ENCODE results near the gene LRRK2. TPM values are rescaled to one million over a fixed set of nuclear protein-coding genes. Genes with fewer than 3 reads are reported as not detected.
"Not testable (repeated sequence)": the region's sequence is repeated elsewhere in the genome, so short reads cannot be mapped to it uniquely, and the experiment has no call there.

LRRK2 gene
- polyA plus RNA-seq, 2 donors, result 5.8 to 6.6 TPM

- Histone ChIP-seq H3K27me3 (ENCODE audit: control insufficient read depth in 1 of 2, insufficient read depth in 2 of 2, low read length in 2 of 2) (no peaks in the 10 kb centered on the region), H3K27ac (ENCODE audit: low read depth in 2 of 2, low read length in 1 of 2) (no peak overlapping the region), H3K4me1 (ENCODE audit: control insufficient read depth in 2 of 2, insufficient read depth in 2 of 2, low read length in 1 of 2) (no peaks in the 10 kb centered on the region), H3K36me3 (ENCODE audit: control insufficient read depth in 2 of 2, insufficient read depth in 2 of 2, low read length in 1 of 2) (no peaks in the 10 kb centered on the region), H3K9me3 (ENCODE audit: control insufficient read depth in 2 of 2, insufficient read depth in 1 of 2, low read depth in 1 of 2, low read length in 1 of 2) (no peaks in the 10 kb centered on the region), H3K4me3 (ENCODE audit: low read depth in 1 of 2, low read length in 2 of 2) (no peak overlapping the region)
- WGBS, 2 donors, result 64 to 80% methylated on average over 1 of the region's 1 CpG
Measured at GRCh38 chr12:40351976-40352375, 127.2 kb downstream of the LRRK2 start.

- Histone ChIP-seq H3K27me3 (ENCODE audit: control insufficient read depth in 1 of 2, insufficient read depth in 2 of 2, low read length in 2 of 2) (no peaks in the 10 kb centered on the region), H3K4me3 (ENCODE audit: low read depth in 1 of 2, low read length in 2 of 2) (no peak overlapping the region), H3K9me3 (ENCODE audit: control insufficient read depth in 2 of 2, insufficient read depth in 1 of 2, low read depth in 1 of 2, low read length in 1 of 2) (no peaks in the 10 kb centered on the region), H3K36me3 (ENCODE audit: control insufficient read depth in 2 of 2, insufficient read depth in 2 of 2, low read length in 1 of 2) (no peaks in the 10 kb centered on the region), H3K4me1 (ENCODE audit: control insufficient read depth in 2 of 2, insufficient read depth in 2 of 2, low read length in 1 of 2) (no peaks in the 10 kb centered on the region), H3K27ac (ENCODE audit: low read depth in 2 of 2, low read length in 1 of 2) (no peak overlapping the region)
- 70 to 72% methylated on average over 6 of the region's 6 CpGs for WGBS, 2 donors
Measured at GRCh38 chr12:40375076-40375475, 150.3 kb downstream of the LRRK2 start.

- H3K27ac ChIP-seq (ENCODE audit: low read depth in 2 of 2, low read length in 1 of 2), result no peak overlapping the region
- H3K36me3 ChIP-seq (ENCODE audit: control insufficient read depth in 2 of 2, insufficient read depth in 2 of 2, low read length in 1 of 2), result no peaks in the 10 kb centered on the region
- H3K9me3 ChIP-seq (ENCODE audit: control insufficient read depth in 2 of 2, insufficient read depth in 1 of 2, low read depth in 1 of 2, low read length in 1 of 2), result no peaks in the 10 kb centered on the region
- 91 to 94% methylated on average over 5 of the region's 5 CpGs for WGBS, 2 donors
- no peaks in the 10 kb centered on the region for H3K27me3 ChIP-seq (ENCODE audit: control insufficient read depth in 1 of 2, insufficient read depth in 2 of 2, low read length in 2 of 2)
- H3K4me1 ChIP-seq (ENCODE audit: control insufficient read depth in 2 of 2, insufficient read depth in 2 of 2, low read length in 1 of 2), result no peaks in the 10 kb centered on the region
- no peak overlapping the region for H3K4me3 ChIP-seq (ENCODE audit: low read depth in 1 of 2, low read length in 2 of 2)
Measured at GRCh38 chr12:40376533-40377267, 151.9 kb downstream of the LRRK2 start.

GRCh38 chr12:40378691-40379090 lies 153.9 kb downstream of the LRRK2 start:
- WGBS, 2 donors, result 41 to 56% methylated on average over 1 of the region's 1 CpG
- no peaks in the 10 kb centered on the region for H3K9me3 ChIP-seq (ENCODE audit: control insufficient read depth in 2 of 2, insufficient read depth in 1 of 2, low read depth in 1 of 2, low read length in 1 of 2)
- no peaks in the 10 kb centered on the region for H3K27me3 ChIP-seq (ENCODE audit: control insufficient read depth in 1 of 2, insufficient read depth in 2 of 2, low read length in 2 of 2)
- no peak overlapping the region for H3K27ac ChIP-seq (ENCODE audit: low read depth in 2 of 2, low read length in 1 of 2)
- no peaks in the 10 kb centered on the region for H3K4me1 ChIP-seq (ENCODE audit: control insufficient read depth in 2 of 2, insufficient read depth in 2 of 2, low read length in 1 of 2)
- no peak overlapping the region for H3K4me3 ChIP-seq (ENCODE audit: low read depth in 1 of 2, low read length in 2 of 2)
- H3K36me3 ChIP-seq (ENCODE audit: control insufficient read depth in 2 of 2, insufficient read depth in 2 of 2, low read length in 1 of 2), result no peaks in the 10 kb centered on the region

GRCh38 chr12:40382217-40382616 lies 157.4 kb downstream of the LRRK2 start:
- Histone ChIP-seq H3K27ac (ENCODE audit: low read depth in 2 of 2, low read length in 1 of 2) (no peak overlapping the region), H3K4me1 (ENCODE audit: control insufficient read depth in 2 of 2, insufficient read depth in 2 of 2, low read length in 1 of 2) (no peaks in the 10 kb centered on the region), H3K27me3 (ENCODE audit: control insufficient read depth in 1 of 2, insufficient read depth in 2 of 2, low read length in 2 of 2) (no peaks in the 10 kb centered on the region), H3K36me3 (ENCODE audit: control insufficient read depth in 2 of 2, insufficient read depth in 2 of 2, low read length in 1 of 2) (no peaks in the 10 kb centered on the region), H3K4me3 (ENCODE audit: low read depth in 1 of 2, low read length in 2 of 2) (no peak overlapping the region), H3K9me3 (ENCODE audit: control insufficient read depth in 2 of 2, insufficient read depth in 1 of 2, low read depth in 1 of 2, low read length in 1 of 2) (no peaks in the 10 kb centered on the region)
- WGBS, 2 donors, result 65 to 66% methylated on average over 1 of the region's 1 CpG

- H3K9me3 ChIP-seq (ENCODE audit: control insufficient read depth in 2 of 2, insufficient read depth in 1 of 2, low read depth in 1 of 2, low read length in 1 of 2); H3K27ac ChIP-seq (ENCODE audit: low read depth in 2 of 2, low read length in 1 of 2); H3K4me3 ChIP-seq (ENCODE audit: low read depth in 1 of 2, low read length in 2 of 2); H3K4me1 ChIP-seq (ENCODE audit: control insufficient read depth in 2 of 2, insufficient read depth in 2 of 2, low read length in 1 of 2); H3K27me3 ChIP-seq (ENCODE audit: control insufficient read depth in 1 of 2, insufficient read depth in 2 of 2, low read length in 2 of 2); H3K36me3 ChIP-seq (ENCODE audit: control insufficient read depth in 2 of 2, insufficient read depth in 2 of 2, low read length in 1 of 2): not testable (repeated sequence)
- 60 to 61% methylated on average over 3 of the region's 3 CpGs for WGBS, 2 donors
Measured at GRCh38 chr12:40387279-40387678, 162.5 kb downstream of the LRRK2 start.

GRCh38 chr12:40390980-40391379 lies 166.2 kb downstream of the LRRK2 start:
- H3K4me3 ChIP-seq (ENCODE audit: low read depth in 1 of 2, low read length in 2 of 2), result no peak overlapping the region
- H3K4me1 ChIP-seq (ENCODE audit: control insufficient read depth in 2 of 2, insufficient read depth in 2 of 2, low read length in 1 of 2), result no peaks in the 10 kb centered on the region
- no peak overlapping the region for H3K27ac ChIP-seq (ENCODE audit: low read depth in 2 of 2, low read length in 1 of 2)
- H3K27me3 ChIP-seq (ENCODE audit: control insufficient read depth in 1 of 2, insufficient read depth in 2 of 2, low read length in 2 of 2), result no peaks in the 10 kb centered on the region
- H3K36me3 ChIP-seq (ENCODE audit: control insufficient read depth in 2 of 2, insufficient read depth in 2 of 2, low read length in 1 of 2), result no peaks in the 10 kb centered on the region
- H3K9me3 ChIP-seq (ENCODE audit: control insufficient read depth in 2 of 2, insufficient read depth in 1 of 2, low read depth in 1 of 2, low read length in 1 of 2), result no peaks in the 10 kb centered on the region
- 44 to 51% methylated on average over 2 of the region's 2 CpGs for WGBS, 2 donors

GRCh38 chr12:40393026-40393425 lies 168.2 kb downstream of the LRRK2 start:
- Histone ChIP-seq H3K4me1 (ENCODE audit: control insufficient read depth in 2 of 2, insufficient read depth in 2 of 2, low read length in 1 of 2) (no peaks in the 10 kb centered on the region), H3K27ac (ENCODE audit: low read depth in 2 of 2, low read length in 1 of 2) (no peak overlapping the region), H3K9me3 (ENCODE audit: control insufficient read depth in 2 of 2, insufficient read depth in 1 of 2, low read depth in 1 of 2, low read length in 1 of 2) (no peaks in the 10 kb centered on the region), H3K4me3 (ENCODE audit: low read depth in 1 of 2, low read length in 2 of 2) (no peak overlapping the region), H3K27me3 (ENCODE audit: control insufficient read depth in 1 of 2, insufficient read depth in 2 of 2, low read length in 2 of 2) (no peaks in the 10 kb centered on the region), H3K36me3 (ENCODE audit: control insufficient read depth in 2 of 2, insufficient read depth in 2 of 2, low read length in 1 of 2) (no peaks in the 10 kb centered on the region)

GRCh38 chr12:40399656-40400055 lies 174.9 kb downstream of the LRRK2 start:
- 60 to 70% methylated on average over 3 of the region's 3 CpGs for WGBS, 2 donors
- Histone ChIP-seq H3K36me3 (ENCODE audit: control insufficient read depth in 2 of 2, insufficient read depth in 2 of 2, low read length in 1 of 2) (no peaks in the 10 kb centered on the region), H3K4me1 (ENCODE audit: control insufficient read depth in 2 of 2, insufficient read depth in 2 of 2, low read length in 1 of 2) (no peaks in the 10 kb centered on the region), H3K9me3 (ENCODE audit: control insufficient read depth in 2 of 2, insufficient read depth in 1 of 2, low read depth in 1 of 2, low read length in 1 of 2) (no peaks in the 10 kb centered on the region), H3K27ac (ENCODE audit: low read depth in 2 of 2, low read length in 1 of 2) (no peak overlapping the region), H3K4me3 (ENCODE audit: low read depth in 1 of 2, low read length in 2 of 2) (no peak overlapping the region), H3K27me3 (ENCODE audit: control insufficient read depth in 1 of 2, insufficient read depth in 2 of 2, low read length in 2 of 2) (no peaks in the 10 kb centered on the region)

GRCh38 chr12:40405419-40405818 lies 180.6 kb downstream of the LRRK2 start:
- Histone ChIP-seq H3K27me3 (ENCODE audit: control insufficient read depth in 1 of 2, insufficient read depth in 2 of 2, low read length in 2 of 2) (no peaks in the 10 kb centered on the region), H3K27ac (ENCODE audit: low read depth in 2 of 2, low read length in 1 of 2) (no peak overlapping the region), H3K4me3 (ENCODE audit: low read depth in 1 of 2, low read length in 2 of 2) (no peak overlapping the region), H3K9me3 (ENCODE audit: control insufficient read depth in 2 of 2, insufficient read depth in 1 of 2, low read depth in 1 of 2, low read length in 1 of 2) (no peaks in the 10 kb centered on the region), H3K36me3 (ENCODE audit: control insufficient read depth in 2 of 2, insufficient read depth in 2 of 2, low read length in 1 of 2) (no peaks in the 10 kb centered on the region), H3K4me1 (ENCODE audit: control insufficient read depth in 2 of 2, insufficient read depth in 2 of 2, low read length in 1 of 2) (no peaks in the 10 kb centered on the region)
- WGBS, 2 donors, result 85 to 86% methylated on average over 8 of the region's 8 CpGs
